ENCODE data around the gene DMXL2.

GRCh38 chr15:51629612-51630011, 7.0 kb upstream of the DMXL2 start:
- no peak for TF ChIP-seq CTCF (IDR thresholded peaks at IDR 0.05; ENCODE audit: low read length)
- no peak for TF ChIP-seq EZH2 (IDR thresholded peaks at IDR 0.05; ENCODE audit: borderline replicate concordance, low read length)

All from OCI-LY1 (cell line).